Measurements from ENCODE around the gene PHAF1.
"Not testable (repeated sequence)": the region's sequence is repeated elsewhere in the genome, so short reads cannot be mapped to it uniquely, and the experiment has no call there.

Gene PHAF1

GRCh38 chr16:67105246-67105645 is 4.5 kb upstream of the PHAF1 start:
- no peak for DNase-seq

GRCh38 chr16:67105881-67106280 is 3.9 kb upstream of the PHAF1 start:
- no peak for DNase-seq

DNA sequence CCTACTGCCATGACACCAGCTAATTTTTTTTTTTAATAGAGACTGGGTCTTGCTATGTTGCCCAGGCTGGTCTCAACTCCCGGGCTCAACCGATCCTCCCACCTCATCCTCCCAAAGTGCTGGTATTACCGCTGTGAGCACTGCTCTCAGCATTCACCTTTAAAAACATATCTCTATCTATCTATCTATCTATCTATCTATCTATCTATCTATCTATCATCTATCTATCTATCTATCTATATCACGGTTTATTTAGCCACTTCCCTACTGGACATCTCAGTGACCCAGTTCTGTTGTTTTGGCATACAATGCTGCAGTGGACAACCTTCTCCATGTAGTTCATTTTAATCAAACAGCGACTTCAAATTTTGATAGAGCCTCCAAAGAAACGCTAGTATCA is 1.3 kb upstream of the PHAF1 start:
- no peak for DNase-seq

DNA sequence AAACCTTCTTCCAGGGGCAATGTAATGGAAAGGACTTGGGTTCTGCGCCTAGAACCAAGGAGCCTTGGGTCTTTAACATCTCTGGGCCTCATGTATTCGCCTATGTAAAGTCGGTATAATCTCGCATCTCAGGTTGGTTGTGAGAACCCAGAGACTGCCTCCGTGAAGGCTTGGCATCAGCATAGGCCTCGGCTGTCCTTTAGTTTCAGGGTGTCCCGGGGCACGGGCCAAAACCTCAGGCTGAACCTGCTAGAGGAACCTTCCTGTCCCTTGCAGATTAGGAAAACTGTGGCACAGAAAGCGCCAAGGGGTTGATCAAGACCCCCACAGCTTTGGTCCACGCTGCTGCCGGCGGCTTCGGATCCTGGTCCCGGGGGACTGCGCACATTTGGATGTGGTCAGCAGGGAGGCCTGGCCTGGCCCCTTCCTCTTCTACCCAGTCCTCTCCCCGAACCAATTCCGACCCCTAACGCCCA is 772 bp upstream of the PHAF1 start:
- no peak for DNase-seq

GRCh38 chr16:67111951-67112444 is 2.3 kb downstream of the PHAF1 start:
- no peak for DNase-seq

GRCh38 chr16:67112591-67113399 is 3.1 kb downstream of the PHAF1 start:
- no peak for DNase-seq

GRCh38 chr16:67114793-67115192 is 5.1 kb downstream of the PHAF1 start:
- no peak for DNase-seq

- no peak for DNase-seq
Observed at GRCh38 chr16:67115639-67116038, 5.9 kb downstream of the PHAF1 start.

DNA sequence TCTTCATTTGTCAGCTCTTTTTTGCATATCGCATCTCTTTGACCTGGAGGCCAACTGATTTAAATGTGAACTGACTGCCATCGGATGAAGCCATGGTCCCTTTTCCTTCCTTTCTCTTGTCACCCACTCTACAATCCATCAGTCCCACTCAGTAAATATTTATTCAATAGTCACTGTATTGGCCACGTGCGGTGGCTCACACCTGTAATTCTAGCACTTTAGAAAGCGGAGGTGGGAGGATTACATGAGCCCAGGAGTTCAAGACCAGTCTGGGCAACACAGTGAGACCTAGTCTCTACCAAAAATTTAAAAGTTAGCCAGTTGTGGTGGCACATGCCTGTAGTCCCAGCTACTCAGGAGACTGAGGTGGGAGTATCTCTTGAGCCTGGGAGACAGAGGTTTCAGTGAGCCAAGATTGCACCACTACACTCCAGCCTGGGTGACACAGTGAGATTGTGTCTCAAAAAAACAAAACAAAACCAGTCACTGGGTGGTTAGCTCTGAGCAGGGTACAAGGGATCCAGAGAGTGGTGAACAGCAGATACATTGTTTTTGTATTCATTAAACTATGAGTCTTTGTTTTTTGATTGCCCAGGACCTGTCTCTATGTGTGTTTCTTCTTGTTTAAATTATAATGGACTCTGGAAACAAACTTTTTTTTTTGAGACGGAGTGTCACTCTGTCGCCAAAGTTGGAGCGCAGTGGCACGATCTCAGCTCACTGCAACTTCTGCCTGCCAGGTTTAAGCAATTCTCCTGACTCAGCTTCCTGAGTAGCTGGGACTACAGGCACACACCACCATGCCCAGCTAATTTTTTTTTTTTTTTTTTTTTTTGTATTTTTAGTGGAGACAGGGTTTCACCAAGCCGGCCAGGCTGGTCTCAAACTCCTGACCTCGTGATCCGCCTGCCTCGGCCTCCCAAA is 6.9 kb downstream of the PHAF1 start:
- DNase-seq = no peak

GRCh38 chr16:67117716-67118115 is 8.0 kb downstream of the PHAF1 start:
- no peak for DNase-seq

- DNase-seq = no peak
Observed at GRCh38 chr16:67120025-67120424, 10.3 kb downstream of the PHAF1 start.

- not testable (repeated sequence) for DNase-seq
Observed at GRCh38 chr16:67122799-67123198, 13.1 kb downstream of the PHAF1 start.

- DNase-seq = no peak
Observed at GRCh38 chr16:67128417-67128816, 18.7 kb downstream of the PHAF1 start.

DNA sequence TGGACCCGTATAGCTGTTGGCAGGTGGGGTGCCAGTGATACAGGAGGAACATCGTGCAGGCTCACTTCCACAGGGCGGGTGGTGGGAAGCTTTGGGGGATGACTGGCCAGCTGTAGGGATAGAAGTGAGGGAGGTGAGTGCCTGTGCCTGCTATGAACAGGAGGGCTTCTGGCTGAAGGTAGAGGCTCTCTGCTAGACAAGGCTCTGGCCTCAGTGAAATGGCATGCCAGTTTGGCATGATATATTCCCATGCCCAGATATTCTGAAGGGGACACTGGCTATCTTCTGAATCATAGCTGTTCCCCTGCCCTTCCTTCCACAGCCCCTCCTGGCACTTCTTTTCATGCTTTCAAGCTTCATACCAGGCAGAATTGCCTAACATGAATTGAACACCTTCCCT is 19.1 kb downstream of the PHAF1 start:
- no peak for DNase-seq

GRCh38 chr16:67129422-67129821 is 19.7 kb downstream of the PHAF1 start:
- DNase-seq = no peak

DNA sequence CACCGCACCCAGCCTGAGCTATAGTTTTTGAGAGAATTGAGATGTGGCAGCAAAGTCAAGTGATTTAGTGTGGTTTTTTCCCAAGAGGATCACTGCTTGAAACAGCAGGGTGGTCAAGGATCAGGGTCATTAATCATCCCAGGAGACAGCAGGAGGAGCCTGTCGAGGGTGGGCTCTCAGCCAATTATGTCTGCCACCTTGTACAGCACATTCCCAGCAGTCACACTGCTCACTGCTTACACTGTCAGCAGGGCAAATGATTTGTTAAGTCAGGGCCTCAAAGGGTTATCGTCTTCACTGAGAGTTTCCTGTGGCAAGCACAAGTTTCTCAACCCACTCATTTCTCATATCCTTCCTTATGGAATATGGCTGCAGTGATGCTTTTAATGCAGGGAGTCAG is 27.9 kb downstream of the PHAF1 start:
- no peak for DNase-seq

GRCh38 chr16:67141391-67141790 is 31.6 kb downstream of the PHAF1 start:
- no peak for DNase-seq

DNA sequence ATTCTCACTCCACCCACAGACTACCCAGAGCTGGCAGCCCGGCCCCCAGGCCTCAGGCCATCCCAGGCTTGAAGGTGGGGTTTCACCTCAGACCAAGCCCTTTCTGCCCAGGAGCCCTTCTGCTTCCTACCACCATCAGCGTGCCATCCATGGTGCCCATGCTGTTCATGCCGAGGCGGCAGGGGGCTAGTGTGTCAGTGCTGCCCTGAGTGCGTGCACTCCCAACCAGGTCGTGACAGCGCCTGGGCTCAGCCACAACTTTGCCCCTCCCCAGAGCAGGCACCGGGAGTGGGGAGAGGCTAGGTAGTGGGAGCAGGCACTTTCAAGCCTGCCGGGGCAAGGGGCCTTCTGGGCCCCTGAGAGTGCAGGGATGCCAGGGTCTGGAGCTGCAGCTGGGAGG is 32.6 kb downstream of the PHAF1 start:
- no peak for DNase-seq

DNA sequence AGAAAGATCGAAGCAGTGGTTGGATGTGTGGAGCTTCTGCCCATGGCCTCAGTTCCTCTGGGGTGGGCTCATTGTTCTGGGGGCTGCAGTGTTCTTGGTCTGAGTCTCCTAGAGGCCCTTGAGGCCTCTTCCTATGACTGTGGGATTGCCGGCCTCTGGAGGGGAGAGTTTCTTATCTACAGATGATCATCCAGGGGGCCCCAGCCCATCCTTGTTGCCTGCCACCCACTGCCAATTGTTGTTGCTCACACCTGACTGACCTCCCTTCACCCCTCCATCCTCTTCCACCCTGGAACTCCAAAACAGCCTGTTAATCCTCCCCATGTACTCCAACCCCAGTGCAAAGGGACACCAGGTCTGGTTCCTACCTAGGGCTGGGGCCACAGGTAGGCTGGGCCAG is 35.2 kb downstream of the PHAF1 start:
- no peak for DNase-seq

- no peak for DNase-seq
Observed at GRCh38 chr16:67145746-67146145, 36.0 kb downstream of the PHAF1 start.

DNA sequence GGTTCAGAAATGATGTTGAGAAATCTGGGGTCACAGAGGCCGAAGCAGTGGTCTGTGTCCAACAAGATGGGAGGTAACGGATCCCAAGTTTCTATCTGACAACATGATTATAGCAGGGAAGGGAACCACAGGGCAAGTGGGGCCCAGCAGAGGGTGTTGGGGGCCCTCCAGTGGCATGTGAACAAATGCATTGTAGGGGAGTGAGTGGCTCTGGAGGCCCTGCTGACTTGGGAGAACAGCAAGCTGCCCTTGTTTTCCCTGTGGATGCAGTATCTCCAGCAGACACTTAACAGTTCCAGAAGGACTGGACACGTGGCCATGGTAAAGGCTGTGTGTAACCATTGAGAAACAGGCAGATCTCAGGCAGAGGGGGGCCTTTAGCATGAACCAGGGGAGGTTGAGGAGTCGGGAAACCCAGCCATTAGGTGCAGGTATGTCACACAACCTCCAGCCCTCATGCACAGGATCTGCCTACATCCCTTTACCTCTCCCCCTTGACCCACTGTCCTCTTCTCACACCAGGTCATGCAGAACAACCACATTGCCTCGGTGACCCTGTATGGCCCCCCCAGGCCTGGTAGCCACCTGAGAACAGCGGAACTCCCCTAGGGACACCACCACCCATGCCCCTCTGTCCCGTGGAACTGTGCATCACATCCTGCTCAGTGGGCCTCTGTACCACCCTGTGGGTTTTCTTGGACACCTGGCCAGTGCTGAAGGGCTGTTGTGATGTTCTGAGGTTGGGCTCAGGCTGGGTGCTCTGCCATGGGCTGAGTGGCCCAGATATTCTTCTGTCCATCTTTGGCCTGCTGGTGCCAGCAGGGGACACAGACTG is 37.0 kb downstream of the PHAF1 start:
- no peak for DNase-seq

DNA sequence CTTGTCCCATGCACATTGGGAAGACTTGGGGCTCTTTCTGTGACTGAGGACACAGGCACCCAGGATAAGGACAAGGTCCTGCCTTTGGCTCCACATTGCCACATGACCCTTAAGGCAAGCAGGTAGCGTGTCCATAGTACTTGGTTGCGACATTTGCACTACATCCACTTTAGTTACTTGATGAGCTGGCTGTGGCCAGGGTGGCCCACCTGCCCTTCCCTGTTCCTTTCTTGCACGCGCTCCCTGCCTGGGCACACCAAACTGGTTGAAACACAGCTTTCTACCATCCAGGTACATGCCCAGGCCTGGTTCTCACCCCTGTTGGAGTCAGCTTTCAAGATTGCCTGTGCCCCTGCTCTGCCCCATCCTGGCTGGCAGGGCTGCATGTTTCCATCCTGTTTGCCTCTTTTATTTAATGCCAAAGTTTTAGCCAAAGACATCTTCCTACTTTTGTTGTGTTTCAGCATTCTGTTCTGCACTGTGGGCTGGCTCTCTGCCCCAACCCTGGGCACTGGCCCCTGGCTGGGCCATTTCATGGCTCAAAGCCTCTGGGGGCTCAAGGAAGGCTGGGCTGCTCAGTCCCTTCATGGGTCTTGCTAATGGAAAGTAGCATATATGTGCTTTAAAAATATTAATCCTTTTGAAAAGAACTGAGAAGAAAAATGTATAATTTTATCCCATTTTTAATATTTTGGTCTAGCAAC is 37.8 kb downstream of the PHAF1 start:
- DNase-seq = no peak
